ENCODE results near the gene UHMK1.
A peak's percentile ranks its signal among the peaks of the same experiment; 100 is the strongest.
"Not testable (repeated sequence)": the region's sequence is repeated elsewhere in the genome, so short reads cannot be mapped to it uniquely, and the experiment has no call there.

UHMK1 gene, protein sequence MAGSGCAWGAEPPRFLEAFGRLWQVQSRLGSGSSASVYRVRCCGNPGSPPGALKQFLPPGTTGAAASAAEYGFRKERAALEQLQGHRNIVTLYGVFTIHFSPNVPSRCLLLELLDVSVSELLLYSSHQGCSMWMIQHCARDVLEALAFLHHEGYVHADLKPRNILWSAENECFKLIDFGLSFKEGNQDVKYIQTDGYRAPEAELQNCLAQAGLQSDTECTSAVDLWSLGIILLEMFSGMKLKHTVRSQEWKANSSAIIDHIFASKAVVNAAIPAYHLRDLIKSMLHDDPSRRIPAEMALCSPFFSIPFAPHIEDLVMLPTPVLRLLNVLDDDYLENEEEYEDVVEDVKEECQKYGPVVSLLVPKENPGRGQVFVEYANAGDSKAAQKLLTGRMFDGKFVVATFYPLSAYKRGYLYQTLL

DNA sequence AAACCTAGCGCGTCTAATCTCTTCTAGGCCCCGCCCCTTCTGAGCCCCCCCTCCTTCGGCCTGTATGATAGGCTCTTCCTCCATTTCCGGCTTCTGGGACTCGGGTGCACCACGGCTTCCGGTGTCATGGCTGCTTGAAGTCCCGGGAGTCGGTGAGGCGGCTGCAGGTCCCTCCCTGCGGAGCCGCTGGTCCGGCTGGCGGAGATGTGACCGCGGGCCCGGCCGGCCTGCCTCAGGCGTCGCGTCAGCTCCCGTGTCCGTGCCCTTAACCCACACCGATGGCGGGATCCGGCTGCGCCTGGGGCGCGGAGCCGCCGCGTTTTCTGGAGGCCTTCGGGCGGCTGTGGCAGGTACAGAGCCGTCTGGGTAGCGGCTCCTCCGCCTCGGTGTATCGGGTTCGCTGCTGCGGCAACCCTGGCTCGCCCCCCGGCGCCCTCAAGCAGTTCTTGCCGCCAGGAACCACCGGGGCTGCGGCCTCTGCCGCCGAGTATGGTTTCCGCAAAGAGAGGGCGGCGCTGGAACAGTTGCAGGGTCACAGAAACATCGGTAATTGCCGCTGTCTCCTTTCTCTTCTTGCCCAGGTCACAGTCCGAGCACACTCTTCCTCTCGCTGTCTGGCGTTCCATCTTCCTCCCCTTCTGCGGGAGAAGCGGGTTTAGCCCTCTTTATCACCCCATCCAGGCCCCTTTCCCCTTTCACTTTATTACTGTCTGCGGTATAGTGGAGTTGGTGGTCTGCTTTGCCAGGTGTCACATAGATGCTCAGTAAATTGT lies at the start of gene UHMK1:
Gene UHMK1 (plus strand): TSS at position 96 of the 773 bp plus-strand sequence. CDS start 183 bp downstream, at position 279.
- DNase-seq, result peak; percentile 93

DNA sequence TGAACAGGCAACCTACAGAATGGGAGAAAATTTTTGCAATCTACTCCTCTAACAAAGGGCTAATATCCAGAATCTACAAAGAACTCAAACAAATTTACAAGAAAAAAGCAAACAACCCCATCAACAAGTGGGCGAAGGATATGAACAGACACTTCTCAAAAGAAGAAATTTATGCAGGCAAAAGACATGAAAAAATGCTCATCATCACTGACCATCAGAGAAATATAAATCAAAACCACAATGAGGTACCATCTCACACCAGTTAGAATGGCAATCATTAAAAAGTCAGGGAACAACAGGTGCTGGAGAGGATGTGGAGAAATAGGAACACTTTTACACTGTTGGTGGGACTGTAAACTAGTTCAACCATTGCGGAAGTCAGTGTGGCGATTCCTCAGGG lies 43.3 kb upstream of the UHMK1 start:
- not testable (repeated sequence) for DNase-seq

GRCh38 chr1:162456323-162456722 lies 41.3 kb upstream of the UHMK1 start:
- no peak for DNase-seq

- no peak for DNase-seq
Measured at GRCh38 chr1:162458236-162458635, 39.4 kb upstream of the UHMK1 start.

DNA sequence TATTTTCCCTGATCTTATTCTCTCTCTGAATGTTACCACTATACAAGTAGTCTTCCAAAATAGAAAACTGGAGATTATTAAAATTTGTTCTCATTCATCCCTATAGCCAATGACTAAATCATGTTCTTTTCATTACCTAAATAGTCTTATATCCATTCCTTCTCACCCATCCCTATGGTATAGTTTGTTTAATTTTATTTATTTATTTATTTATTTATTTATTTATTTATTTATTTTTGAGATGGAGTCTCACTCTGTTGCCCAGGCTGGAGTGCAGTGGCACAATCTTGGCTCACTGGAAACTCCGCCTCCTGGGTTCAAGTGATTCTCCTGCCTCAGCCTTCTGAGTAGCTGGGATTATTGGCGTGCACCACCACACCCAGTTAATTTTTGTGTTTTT lies 35.2 kb upstream of the UHMK1 start:
- not testable (repeated sequence) for DNase-seq

DNA sequence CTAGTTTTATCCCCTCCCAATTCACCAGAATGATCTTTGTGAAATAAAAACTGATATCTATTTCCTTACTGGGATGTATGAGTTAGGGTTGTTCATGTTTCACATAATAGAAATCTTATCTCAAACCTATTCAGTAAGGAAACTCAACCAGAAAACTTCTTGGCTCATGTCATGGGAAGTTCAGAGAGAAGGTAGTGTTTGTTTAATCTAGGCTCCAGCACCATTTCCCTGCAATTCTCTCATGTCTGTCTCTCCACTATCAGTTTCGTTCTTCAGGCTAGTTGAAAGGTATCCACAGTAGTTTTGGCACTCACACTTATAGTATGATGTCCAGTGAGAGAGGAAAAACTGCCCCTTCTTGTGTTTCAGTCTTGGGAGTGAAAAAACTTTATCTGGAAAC lies 34.6 kb upstream of the UHMK1 start:
- no peak for DNase-seq

DNA sequence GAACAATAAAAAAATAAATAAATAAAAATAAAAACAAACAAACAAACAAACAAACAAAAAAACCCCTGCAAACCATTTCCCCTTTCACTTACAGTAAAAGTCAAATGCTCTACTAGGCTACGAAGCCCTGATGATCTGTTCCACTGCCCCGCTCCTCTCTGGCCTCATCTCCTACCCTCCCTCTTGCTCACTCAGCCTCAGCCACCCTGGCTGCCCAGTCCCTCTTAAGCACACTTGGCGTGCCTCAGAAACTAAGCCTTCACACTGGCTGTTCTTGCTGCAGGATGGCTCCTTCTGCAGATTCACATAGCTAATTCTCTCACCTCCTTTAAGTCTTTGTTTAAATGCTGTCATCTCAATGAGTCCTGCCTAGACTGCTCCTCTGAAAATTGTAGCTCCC lies 30.8 kb upstream of the UHMK1 start:
- no peak for DNase-seq

DNA sequence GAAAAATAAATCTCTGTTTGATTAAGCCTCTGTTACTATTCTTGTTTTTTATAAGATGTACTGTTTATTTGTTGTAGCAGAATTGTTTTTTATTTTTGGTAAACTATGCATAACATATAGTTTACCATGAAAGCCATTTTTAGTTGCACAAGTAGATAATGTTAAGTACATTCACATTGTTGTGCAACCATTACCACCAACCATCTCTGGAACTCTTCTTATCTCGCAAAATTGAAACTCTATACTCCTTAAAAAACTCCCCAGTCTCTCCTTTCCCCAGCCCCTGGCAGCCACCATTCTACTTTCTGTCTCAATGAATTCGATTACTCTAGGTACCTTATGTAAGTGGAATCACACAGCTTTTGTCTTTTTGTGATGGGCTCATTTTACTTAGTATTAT lies 27.4 kb upstream of the UHMK1 start:
- DNase-seq, result no peak

- no peak for DNase-seq
Measured at GRCh38 chr1:162471290-162471853, 26.2 kb upstream of the UHMK1 start.

DNA sequence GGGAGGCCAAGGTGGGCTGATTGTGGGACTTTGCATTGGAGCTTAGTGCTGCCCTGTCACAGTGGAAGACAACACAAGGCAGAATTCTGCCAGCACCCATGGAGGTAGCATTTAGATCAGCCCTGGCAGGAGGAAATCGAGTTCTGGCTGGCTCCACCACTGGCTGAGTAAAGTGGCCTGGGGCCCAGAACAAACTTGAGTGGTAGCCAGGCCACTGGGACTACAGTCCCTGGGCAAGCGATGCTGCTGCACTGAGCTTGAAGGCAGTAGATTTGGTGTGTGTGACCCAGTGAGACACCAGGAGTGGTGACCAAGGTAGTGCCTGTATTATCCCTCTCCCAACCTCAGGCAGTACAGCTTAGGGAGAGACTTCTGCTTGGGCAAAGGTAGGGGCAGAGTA lies 22.5 kb upstream of the UHMK1 start:
- no peak for DNase-seq

DNA sequence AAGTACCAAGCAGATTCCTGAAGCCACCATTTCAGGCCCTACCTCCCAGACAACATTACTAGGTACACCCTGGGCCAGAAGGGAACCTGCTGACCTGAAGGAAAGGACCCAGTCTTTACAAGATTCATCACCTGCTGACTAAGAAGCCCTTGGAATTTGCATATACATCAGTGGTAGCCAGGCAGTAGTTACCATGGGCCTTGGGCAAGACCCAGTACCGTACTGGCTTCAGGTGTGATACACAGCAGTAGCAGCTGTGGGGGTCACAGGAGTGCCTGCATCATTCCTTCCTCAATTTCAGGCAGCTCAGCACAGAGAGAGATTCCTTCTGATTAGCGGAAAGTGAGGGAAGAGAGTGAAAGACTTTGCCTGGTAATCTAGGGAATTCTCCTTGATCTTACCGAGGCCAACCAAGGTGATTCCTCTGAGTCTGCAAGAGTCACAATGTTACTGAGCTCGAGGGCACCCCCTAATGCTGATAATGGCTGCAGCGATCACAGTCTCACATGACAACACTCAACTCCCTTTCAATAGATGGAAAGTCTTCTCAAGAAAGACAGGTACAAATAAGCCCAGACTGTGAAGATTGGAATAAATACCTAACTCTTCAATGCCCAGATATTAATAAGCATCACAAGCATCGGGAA lies 22.0 kb upstream of the UHMK1 start:
- DNase-seq, result no peak

DNA sequence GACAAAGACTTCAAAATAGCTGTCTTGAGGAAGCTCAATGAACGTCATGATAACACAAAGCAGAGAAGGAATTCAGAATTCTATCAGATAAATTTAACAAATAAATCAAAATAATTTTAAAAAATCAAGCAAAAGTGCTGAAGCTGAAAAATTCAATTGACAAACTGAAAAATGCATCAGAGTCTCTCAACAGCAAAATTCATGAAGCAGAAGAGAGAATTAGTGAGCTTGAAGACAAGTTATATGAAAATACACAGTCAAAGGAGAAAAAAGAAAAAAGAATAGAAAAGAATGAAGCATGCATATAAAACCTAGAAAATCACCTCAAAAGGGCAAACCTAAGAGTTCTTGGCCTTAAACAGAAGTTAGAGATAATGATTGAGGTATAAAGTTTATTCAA lies 21.0 kb upstream of the UHMK1 start:
- DNase-seq, result no peak

DNA sequence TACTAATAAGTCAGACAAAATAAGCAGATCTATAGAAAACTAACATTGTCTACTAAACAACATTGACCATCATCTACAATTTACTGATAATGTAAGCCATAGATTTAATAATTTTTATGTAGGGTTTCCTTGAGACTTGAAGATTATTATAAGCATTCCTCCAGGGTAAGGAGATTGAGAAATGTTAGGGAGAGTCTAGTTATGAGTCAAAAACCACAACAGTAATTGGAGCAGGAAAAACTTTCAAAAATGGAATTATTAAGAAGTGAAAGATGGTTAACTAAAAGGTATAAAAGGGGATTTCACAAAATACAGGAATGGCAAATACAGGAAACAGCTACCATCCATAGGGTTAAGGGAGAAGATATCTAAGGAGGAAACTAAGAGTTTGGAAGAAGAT lies 12.4 kb upstream of the UHMK1 start:
- no peak for DNase-seq

- DNase-seq, result no peak
Measured at GRCh38 chr1:162487241-162487640, 10.4 kb upstream of the UHMK1 start.

DNA sequence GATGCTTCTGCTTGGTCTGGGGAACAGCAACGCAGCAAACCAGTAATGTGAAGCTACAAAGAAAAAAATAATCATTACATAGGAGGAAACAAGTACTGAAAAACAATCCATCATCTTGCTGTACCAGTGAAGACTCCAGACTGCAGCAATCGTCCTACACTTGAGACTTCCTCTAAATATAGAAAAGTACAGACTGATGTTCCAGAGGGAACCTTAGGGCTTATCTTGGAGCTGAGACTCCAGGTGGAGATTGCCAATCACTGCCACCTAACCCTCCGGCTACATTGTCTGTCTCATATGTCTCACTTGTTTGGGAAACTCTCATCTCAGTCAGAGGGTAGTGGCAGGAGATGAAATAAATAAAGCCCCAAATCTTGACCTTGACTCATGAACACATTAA lies 9.4 kb upstream of the UHMK1 start:
- no peak for DNase-seq

GRCh38 chr1:162495531-162496233 lies 1.9 kb upstream of the UHMK1 start:
- DNase-seq, result not testable (repeated sequence)

DNA sequence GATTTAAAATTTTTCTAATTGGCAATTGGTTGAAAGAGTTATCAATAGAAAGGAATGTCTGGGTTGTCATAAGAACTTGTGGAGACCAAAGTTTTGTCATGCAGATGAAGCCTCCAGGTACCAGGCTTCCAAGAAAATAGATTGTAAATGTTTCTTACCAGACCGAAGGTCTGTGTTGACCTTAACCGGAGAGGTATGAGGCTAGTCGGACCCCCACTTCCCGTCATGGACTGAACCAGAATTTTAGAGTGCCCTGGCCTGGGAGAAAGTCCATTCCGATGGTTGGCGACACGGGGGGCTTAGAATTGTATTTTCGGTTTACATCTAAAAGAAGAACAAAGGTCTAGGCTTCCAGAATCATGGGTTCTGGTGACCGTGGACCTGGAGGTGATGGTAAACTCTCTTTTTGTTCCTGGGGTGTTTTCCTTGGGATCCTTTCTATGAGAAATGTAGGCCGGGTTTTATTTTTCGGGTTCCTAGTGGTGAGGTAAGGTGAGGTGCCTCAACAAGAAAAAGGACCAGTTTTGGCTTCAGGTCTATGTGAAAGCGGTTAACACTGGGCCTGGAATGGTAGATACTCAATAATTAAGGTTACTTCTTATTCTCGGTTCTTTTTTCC lies 405 bp upstream of the UHMK1 start:
- DNase-seq, result no peak

GRCh38 chr1:162498496-162498810 lies 835 bp downstream of the UHMK1 start:
- DNase-seq, result no peak

DNA sequence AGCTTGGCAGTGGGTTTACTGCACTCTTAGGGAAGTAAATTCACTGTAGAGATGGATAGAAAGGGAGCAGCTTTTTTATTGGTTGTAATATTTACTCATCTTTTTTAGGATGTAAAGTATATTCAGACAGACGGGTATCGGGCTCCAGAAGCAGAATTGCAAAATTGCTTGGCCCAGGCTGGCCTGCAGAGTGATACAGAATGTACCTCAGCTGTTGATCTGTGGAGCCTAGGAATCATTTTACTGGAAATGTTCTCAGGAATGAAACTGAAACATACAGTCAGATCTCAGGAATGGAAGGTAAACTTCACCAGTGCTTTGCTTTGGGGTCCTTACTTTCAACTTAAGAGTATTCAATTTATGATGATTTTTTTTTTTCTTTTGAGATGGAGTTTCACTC lies 3.2 kb downstream of the UHMK1 start:
- no peak for DNase-seq

DNA sequence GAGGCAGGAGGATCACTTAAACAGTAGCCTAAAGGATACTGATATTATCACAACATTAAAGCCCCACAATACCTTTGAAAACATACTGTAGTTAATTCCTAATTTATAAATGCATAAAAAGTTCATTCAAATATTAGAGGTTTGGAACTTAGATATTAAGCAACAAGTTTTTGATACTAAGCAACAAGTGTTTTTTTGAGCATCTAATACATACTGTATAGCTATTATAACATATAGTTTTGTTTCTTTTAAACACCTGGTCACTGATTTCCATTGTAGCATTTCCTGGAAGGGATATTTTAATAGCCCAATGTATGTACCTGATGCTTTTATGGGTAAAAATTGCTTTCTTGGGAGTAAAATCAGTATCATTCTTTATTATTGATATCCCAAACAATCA lies 4.5 kb downstream of the UHMK1 start:
- no peak for DNase-seq

- no peak for DNase-seq
Measured at GRCh38 chr1:162502928-162503327, 5.3 kb downstream of the UHMK1 start.

- DNase-seq, result no peak
Measured at GRCh38 chr1:162527314-162527713, 29.7 kb downstream of the UHMK1 start.

All from left hindlimb (tissue), 1 donor.